K562 treated with DMSO at 1 percent for 12 hours (cell line): Measurements from ENCODE around the gene SYT14. TPM values are rescaled to one million over a fixed set of nuclear protein-coding genes. Genes with fewer than 3 reads are reported as not detected.

ENCODE experiments used
- total RNA-seq: library from RNA; unstranded; fragments of 300-600 nt; gene quantifications from 2 replicates; pipeline ENCODE4 v1.2.3, GENCODE V29; 2022; ENCODE audit not compliant: insufficient read depth

The SYT14 gene
- total RNA-seq: not detected in 2 replicates

DNA sequence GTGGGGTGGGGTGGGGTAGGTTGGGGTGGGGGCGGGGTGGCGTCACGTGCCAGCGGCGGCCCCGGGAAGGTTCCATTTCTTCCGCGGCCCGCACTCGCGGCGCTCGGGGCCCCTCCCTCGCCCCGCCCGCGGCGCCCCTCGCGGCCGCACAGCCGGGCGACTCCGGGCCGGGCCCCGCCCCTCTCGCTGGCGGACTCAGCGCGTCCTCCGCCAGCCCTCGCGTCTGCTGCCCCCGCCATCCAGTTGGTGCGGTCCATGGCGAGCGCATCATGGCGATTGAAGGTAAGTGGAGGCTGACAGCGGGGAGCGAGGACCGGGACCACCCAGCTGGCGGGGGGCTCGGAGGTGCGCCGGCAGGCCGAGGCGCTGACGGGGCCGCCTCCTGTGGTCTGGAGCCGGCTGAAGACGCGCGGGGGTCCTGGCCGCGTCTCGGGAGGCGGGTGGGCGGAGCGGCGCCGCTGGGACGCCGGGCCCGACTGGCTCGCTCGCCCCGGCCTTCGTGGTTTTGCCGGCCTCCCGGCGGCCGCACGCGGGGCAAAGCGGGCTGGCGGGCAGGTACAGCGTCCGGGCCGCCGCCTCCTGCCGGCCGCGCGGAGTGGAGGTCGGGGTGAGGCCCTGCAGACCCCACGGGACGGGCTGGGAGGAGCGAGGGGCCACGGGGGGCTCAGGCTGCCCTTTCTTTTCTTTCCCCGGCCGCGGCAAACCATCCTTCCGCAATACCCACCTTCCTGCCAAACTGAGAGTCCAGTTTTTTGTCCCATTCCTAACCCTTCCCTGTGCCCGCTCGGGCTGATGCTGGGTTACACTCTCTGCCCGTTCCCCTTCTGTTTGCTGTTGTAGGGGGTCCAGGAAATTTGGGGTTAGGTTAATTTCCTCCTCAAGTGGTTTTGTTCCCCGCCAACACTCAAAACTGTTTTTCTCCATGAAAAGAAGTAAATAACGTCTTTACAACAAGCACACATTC lies at the start of gene SYT14:
SYT14 (plus strand) TSS at position 222 of the 964 bp plus-strand sequence; CDS start at position 270, 48 bp downstream.

Other genes with a start within 250 kb of the SYT14 start
- gene HSD11B1, start 233.4 kb upstream of the SYT14 start, total RNA-seq: 0.67 TPM in 1 of 2 replicates, not detected in the other
- not detected in 2 replicates for gene TRAF3IP3, start 182.2 kb upstream of the SYT14 start, total RNA-seq
- 1.9 and 3.0 TPM in 2 replicates for gene C1orf74, start 153.7 kb upstream of the SYT14 start, total RNA-seq
- gene IRF6, start 132.1 kb upstream of the SYT14 start, total RNA-seq: 0.18 and 0.93 TPM in 2 replicates
- gene UTP25, start 110.2 kb upstream of the SYT14 start, total RNA-seq: 1.4 and 4.0 TPM in 2 replicates